D721Med (cell line): ENCODE measurements around the gene TRIM46.
"Not testable (repeated sequence)": the region's sequence is repeated elsewhere in the genome, so short reads cannot be mapped to it uniquely, and the experiment has no call there.

ENCODE experiments used
- DNase-seq: peaks from one replicate; pipeline ENCODE4 v3.0.0; 2011; ENCODE audit warnings: low spot score; ENCODE audit not compliant: insufficient read length
- FAIRE-seq: peaks from 2 replicates; lab custom pipeline; 2011; peaks lifted over from hg19 to GRCh38; lab: Jason Lieb, UNC
- TF ChIP-seq, protein P1 (sequence below): IDR thresholded peaks from 2 replicates; pipeline ENCODE4 v1.5.1; 2012; ENCODE audit warnings: mild to moderate bottlenecking, control low read depth; ENCODE audit not compliant: insufficient read depth; ENCODE audit errors: missing control alignments

Gene TRIM46

DNA sequence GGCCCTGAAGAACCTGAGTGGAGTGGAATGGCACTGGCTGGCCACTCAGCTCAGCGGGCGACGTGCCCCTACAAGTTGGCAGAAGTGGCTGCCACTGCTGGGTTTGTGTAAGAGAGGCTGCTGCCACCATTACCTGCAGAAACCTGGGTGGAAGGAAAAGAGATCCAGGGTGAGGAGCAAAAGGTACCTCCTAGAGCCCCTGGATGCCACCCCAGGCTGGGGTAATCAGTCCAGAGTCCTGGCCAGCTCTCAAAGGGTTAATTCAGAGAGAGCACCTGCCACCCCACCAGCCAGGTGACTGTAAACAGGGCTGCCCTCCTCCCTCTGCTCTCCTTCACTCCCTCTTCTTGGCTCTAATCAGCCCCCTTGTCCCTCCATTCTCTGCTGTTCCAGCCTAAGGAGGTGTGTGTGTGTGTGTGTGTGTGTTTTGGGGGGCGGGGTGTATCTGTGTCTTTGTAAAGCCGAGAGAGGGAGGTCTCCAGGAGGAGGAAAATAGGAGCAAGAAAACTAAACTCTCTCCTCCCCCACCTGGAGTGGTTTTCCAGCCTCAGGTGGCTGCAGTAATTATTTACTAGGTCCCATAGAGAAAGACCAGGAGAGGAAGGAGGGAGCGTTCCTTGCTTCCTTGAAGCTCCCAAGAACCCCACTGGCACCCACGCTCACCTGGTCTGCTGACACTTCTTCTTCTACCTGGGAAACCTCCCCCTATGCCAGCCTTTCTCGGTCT, 12.6 kb downstream of the TRIM46 start:
- DNase-seq, result no peak
- FAIRE-seq, result no peak
- TF ChIP-seq, protein P1, sequence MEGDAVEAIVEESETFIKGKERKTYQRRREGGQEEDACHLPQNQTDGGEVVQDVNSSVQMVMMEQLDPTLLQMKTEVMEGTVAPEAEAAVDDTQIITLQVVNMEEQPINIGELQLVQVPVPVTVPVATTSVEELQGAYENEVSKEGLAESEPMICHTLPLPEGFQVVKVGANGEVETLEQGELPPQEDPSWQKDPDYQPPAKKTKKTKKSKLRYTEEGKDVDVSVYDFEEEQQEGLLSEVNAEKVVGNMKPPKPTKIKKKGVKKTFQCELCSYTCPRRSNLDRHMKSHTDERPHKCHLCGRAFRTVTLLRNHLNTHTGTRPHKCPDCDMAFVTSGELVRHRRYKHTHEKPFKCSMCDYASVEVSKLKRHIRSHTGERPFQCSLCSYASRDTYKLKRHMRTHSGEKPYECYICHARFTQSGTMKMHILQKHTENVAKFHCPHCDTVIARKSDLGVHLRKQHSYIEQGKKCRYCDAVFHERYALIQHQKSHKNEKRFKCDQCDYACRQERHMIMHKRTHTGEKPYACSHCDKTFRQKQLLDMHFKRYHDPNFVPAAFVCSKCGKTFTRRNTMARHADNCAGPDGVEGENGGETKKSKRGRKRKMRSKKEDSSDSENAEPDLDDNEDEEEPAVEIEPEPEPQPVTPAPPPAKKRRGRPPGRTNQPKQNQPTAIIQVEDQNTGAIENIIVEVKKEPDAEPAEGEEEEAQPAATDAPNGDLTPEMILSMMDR, result no peak

DNA sequence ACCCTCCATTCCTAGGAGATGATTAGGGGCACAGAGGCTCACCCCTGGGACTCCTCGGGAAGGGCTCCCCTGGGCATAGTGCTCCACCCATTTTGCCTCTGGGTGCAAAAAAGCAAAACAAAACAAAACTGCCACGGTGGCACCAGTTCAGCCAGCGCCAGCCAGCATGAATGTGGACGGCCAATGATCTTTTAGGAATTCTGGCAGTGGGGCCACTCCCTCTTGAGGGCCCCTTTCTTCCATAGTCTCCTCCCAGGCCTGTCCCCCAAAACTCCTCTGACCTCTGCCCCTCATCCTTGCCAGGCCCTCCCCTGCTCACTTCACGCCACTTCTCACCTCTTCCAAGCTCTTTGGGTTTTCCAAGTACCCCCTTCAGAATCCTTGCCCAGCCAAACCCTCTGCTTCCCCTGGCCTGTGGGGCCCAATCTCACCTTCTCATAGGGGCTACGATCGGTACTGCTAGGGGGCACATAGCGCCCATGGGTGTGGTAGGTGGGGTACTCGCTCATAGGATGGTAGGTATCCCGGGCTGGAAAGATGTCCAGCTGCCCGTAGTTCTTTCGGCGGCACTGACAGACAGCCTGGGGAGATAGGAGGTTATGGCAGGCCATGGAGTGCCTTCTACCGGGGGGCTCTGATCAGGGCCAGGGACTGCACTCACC, 13.3 kb downstream of the TRIM46 start:
- no peak for DNase-seq
- no peak for FAIRE-seq
- TF ChIP-seq, protein P1, result no peak

GRCh38 chr1:155187456-155187891, 13.8 kb downstream of the TRIM46 start:
- DNase-seq, result no peak
- TF ChIP-seq, protein P1, result no peak
- FAIRE-seq, result no peak

DNA sequence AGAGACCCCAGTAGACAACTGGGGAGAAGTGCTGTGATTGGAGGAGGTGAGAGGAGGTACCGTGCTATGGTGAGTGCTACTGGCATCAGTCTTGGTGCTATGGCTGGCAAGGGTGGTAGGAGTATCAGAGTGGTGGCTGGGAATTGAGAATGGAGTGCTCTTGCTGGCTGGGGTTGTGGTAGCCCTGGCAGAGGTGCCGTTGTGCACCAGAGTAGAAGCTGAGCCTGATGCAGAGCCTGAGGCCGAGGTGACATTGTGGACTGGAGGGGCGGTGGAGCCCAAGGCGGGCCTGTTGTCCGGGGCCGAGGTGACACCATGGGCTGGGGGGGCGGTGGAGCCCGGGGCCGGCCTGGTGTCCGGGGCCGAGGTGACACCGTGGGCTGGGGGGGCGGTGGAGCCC, 14.6 kb downstream of the TRIM46 start:
- FAIRE-seq, result no peak
- DNase-seq, result no peak
- TF ChIP-seq, protein P1, result no peak

DNA sequence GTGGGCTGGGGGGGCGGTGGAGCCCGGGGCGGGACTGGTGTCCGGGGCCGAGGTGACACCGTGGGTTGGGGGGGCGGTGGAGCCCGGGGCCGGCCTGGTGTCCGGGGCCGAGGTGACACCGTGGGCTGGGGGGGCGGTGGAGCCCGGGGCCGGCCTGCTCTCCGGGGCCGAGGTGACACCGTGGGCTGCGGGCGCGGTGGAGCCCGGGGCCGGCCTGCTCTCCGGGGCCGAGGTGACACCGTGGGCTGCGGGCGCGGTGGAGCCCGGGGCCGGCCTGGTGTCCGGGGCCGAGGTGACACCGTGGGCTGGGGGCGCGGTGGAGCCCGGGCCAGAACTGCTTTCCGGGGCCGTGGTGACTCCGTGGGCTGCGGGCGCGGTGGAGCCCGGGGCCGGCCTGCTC, 16.3 kb downstream of the TRIM46 start:
- FAIRE-seq, DNase-seq: not testable (repeated sequence)

DNA sequence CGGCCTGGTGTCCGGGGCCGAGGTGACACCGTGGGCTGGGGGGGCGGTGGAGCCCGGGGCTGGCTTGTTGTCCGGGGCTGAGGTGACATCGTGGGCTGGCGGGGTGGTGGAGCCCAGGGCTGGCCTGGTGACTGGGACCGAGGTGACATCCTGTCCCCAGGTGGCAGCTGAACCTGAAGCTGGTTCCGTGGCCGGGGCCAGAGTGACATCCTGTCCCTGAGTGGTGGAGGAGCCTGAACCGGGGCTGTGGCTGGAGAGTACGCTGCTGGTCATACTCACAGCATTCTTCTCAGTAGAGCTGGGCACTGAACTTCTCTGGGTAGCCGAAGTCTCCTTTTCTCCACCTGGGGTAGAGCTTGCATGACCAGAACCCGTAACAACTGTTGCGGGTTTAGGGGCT, 18.3 kb downstream of the TRIM46 start:
- FAIRE-seq (no peak), DNase-seq (no peak)
- TF ChIP-seq, protein P1, result no peak

- FAIRE-seq (no peak), DNase-seq (no peak)
- TF ChIP-seq, protein P1, result no peak
Measured at GRCh38 chr1:155192346-155193274, 19.0 kb downstream of the TRIM46 start.
